ENCODE measurements around the gene FSTL5. TPM values are rescaled to one million over a fixed set of nuclear protein-coding genes. Genes with fewer than 3 reads are reported as not detected.

FSTL5 gene
- total RNA-seq, 1 donor from 2014 or later = not detected

GRCh38 chr4:161828061-161828460 lies 335.7 kb downstream of the FSTL5 start:
- CTCF ChIA-PET = no interaction called here
- Mint-ChIP-seq H3K4me3 (no peak overlapping the region), H3K36me3 (ENCODE audit: low read depth) (no peaks in the 10 kb centered on the region), H3K27me3 (no peaks in the 10 kb centered on the region), H3K27ac (no peak overlapping the region), H3K4me1 (no peaks in the 10 kb centered on the region), H3K9me3 (no peaks in the 10 kb centered on the region)
- POLR2A ChIA-PET = no interaction called here
- no peak for TF ChIP-seq CTCF (IDR thresholded peaks at IDR 0.05)
- no peak for ATAC-seq (ENCODE audit: low read depth)
- no peak for DNase-seq
- intact Hi-C loops (cut with micrococcal nuclease) = no loop called here

GRCh38 chr4:161827013-161827412 lies 336.8 kb downstream of the FSTL5 start:
- Mint-ChIP-seq H3K27me3 (no peaks in the 10 kb centered on the region), H3K4me3 (no peak overlapping the region), H3K9me3 (no peaks in the 10 kb centered on the region), H3K36me3 (ENCODE audit: low read depth) (no peaks in the 10 kb centered on the region), H3K27ac (no peak overlapping the region), H3K4me1 (no peaks in the 10 kb centered on the region)
- no peak for TF ChIP-seq CTCF (IDR thresholded peaks at IDR 0.05)
- ChIA-PET CTCF (no interaction called here), POLR2A (no interaction called here)
- no peak for ATAC-seq (ENCODE audit: low read depth)
- intact Hi-C loops (cut with micrococcal nuclease) = no loop called here
- DNase-seq = no peak

GRCh38 chr4:161823450-161823849 lies 340.4 kb downstream of the FSTL5 start:
- Mint-ChIP-seq H3K36me3 (ENCODE audit: low read depth) (no peaks in the 10 kb centered on the region), H3K4me3 (no peak overlapping the region), H3K27ac (no peak overlapping the region), H3K27me3 (no peaks in the 10 kb centered on the region), H3K9me3 (no peaks in the 10 kb centered on the region), H3K4me1 (no peaks in the 10 kb centered on the region)
- ChIA-PET POLR2A (no interaction called here), CTCF (no interaction called here)
- intact Hi-C loops (cut with micrococcal nuclease) = no loop called here
- ATAC-seq (ENCODE audit: low read depth) = no peak
- no peak for TF ChIP-seq CTCF (IDR thresholded peaks at IDR 0.05)
- DNase-seq = no peak

GRCh38 chr4:161822174-161822573 lies 341.6 kb downstream of the FSTL5 start:
- CTCF ChIA-PET = no interaction called here
- H3K4me1 Mint-ChIP-seq = no peaks in the 10 kb centered on the region
- H3K36me3 Mint-ChIP-seq (ENCODE audit: low read depth) = no peaks in the 10 kb centered on the region
- peaks cover 2% of the 10 kb centered on the region for H3K9me3 Mint-ChIP-seq
- ATAC-seq (ENCODE audit: low read depth) = no peak
- H3K4me3 Mint-ChIP-seq = no peak overlapping the region
- no peak for DNase-seq
- no peaks in the 10 kb centered on the region for H3K27me3 Mint-ChIP-seq
- H3K27ac Mint-ChIP-seq = no peak overlapping the region
- POLR2A ChIA-PET = no interaction called here
- intact Hi-C loops (cut with micrococcal nuclease) = no loop called here
- no peak for TF ChIP-seq CTCF (IDR thresholded peaks at IDR 0.05)

GRCh38 chr4:161817914-161818313 lies 345.9 kb downstream of the FSTL5 start:
- CTCF ChIA-PET = no interaction called here
- Mint-ChIP-seq H3K4me3 (no peak overlapping the region), H3K9me3 (peaks cover 4% of the 10 kb centered on the region), H3K27me3 (no peaks in the 10 kb centered on the region), H3K4me1 (no peaks in the 10 kb centered on the region), H3K27ac (no peak overlapping the region), H3K36me3 (ENCODE audit: low read depth) (no peaks in the 10 kb centered on the region)
- intact Hi-C loops (cut with micrococcal nuclease) = no loop called here
- POLR2A ChIA-PET = no interaction called here
- DNase-seq = no peak
- TF ChIP-seq CTCF (IDR thresholded peaks at IDR 0.05) = no peak
- no peak for ATAC-seq (ENCODE audit: low read depth)
